NCI-H1092 (cell line): Measurements from ENCODE around the gene VSIG10.
"Not testable (repeated sequence)": the region's sequence is repeated elsewhere in the genome, so short reads cannot be mapped to it uniquely, and the experiment has no call there.

ENCODE experiments used
- DNase-seq: peaks from one replicate; lab custom pipeline; 2025; lab: John Stamatoyannopoulos, UW

Gene VSIG10

GRCh38 chr12:118107694-118108093, 3.9 kb upstream of the VSIG10 start:
- DNase-seq = no peak

DNA sequence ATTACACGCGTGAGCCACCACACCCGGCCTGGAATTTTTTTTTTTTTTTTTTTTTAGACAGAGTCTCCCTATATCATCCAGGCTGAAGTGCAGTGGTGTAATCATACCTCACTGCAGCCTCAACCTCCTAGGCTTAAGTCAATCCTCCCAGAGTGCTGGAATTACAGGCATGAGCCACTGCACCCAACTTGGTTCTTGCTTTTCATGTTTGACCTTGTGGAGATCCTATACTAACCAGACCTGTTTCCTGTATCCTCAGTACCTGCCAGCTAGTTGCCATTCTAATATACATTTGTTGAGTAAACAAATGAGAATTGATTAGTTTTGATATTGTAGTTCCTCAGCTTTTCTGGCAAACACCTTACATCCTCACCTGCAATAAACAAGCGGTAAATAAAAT, 3.2 kb upstream of the VSIG10 start:
- no peak for DNase-seq

- DNase-seq = no peak
Measured at GRCh38 chr12:118103201-118103600, 610 bp downstream of the VSIG10 start.

GRCh38 chr12:118102609-118103008, 1.2 kb downstream of the VSIG10 start:
- DNase-seq = no peak

GRCh38 chr12:118102070-118102469, 1.7 kb downstream of the VSIG10 start:
- DNase-seq = no peak

GRCh38 chr12:118101051-118101450, 2.8 kb downstream of the VSIG10 start:
- no peak for DNase-seq

DNA sequence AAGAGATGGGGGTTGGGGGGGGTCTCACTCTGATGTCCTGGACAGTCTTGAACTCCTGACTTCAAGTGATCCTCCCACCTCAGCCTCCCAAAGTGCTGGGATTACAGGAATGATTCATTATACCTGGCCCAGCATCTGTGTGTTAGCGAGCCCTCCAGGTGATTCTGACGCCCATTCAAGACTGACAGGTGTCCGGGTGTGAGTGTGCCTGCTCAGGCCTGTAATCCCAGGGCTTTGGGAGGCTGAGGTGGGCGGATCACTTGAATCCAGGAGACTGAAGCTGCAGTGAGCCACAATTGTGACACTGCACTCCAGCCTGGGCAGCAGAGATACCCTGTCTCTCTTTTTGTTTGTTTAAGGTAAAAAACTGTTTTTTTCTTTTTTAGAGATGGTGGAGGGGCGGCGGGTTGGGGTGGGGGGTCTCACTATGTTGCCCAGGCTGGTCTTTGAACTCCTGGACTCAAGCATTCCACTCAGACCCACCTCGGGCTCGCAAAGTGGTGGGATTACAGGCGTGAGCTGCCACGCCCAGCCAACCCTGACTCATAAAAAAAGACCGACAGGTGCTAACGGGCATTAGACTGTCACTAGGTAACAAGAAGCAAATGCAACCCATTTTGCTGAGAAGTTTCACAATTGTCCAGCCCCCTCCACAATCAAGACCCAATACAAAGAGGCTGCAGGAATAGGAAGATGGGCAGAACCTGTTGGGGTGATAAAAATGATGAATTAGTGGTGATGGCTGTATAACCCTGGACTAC, 4.7 kb downstream of the VSIG10 start:
- DNase-seq = no peak

GRCh38 chr12:118098401-118098800, 5.4 kb downstream of the VSIG10 start:
- no peak for DNase-seq

DNA sequence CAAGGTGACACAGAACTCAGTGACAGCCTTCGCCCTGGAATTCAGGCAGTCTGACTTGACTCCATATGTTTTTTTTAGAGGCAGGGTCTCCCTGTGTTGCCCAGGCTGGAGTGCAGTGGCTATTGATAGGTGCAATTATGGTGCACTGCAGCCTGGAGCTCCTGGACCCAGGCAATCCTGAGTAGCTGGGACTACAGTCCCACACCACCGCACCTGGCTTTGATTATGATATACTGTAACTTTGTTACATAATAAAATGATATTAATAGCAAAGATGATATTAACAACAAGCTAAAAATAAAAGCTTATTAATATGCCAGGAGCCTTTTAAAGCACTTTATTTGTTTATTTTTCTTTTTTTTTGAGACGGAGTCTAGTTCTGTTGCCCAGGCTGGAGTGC, 9.8 kb downstream of the VSIG10 start:
- DNase-seq = no peak

DNA sequence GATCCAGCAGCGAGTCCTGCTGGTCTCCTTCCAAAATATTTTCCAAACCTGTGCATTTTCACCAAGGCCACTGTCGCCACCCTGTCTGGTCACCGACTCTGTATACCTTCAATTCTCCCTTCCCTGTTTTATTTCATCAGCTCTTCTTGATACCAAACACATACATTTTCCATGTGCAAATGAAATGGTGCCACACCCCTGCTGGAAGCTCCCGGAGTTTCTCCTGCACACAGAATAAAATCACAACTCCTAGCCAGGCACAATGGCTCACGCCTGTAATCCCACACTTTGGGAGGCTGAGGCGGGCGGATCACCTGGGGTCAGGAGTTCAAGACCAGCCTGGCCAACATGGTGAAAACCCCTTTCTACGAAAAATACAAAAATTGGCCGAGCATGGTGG, 14.0 kb downstream of the VSIG10 start:
- DNase-seq = no peak

- no peak for DNase-seq
Measured at GRCh38 chr12:118082161-118082560, 21.6 kb downstream of the VSIG10 start.

GRCh38 chr12:118081521-118081920, 22.3 kb downstream of the VSIG10 start:
- not testable (repeated sequence) for DNase-seq

DNA sequence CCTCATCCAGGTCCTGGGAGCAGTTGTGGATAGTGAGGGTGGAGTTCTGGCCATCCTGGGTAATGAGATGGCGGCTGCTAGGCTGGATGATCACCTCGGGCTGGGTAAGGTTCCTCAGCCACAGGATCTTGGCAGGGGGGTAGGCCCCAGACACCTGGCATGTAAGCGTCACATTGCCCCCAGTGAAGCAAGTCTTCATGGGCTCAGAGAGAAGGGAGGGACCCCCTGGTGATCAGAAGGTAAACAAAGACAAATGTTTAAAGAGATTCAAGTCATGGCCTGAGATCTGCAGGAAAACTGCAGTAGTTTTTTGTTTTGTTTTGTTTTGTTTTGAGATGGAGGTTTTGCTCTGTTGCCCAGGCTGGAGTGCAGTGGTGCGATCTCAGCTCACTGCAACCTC, 30.0 kb downstream of the VSIG10 start:
- no peak for DNase-seq

DNA sequence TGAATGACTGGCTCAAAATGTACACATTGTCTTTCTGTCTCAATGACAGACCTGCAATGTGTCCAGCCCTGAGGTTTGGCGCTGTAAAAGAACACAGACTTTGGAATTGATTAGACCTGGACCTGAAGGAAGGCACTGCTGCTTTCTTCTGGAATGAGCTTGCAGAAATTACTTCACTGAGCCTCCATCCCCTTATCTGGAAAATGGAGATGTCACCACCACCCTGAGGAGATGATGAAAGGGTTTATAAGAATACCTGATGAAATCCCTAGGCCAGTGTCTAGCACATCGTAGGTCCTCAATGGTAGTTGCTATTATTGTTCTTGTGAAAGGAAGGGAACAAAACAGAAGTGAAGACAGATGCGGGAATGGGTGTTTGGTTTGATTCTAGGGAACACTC, 33.2 kb downstream of the VSIG10 start:
- no peak for DNase-seq

DNA sequence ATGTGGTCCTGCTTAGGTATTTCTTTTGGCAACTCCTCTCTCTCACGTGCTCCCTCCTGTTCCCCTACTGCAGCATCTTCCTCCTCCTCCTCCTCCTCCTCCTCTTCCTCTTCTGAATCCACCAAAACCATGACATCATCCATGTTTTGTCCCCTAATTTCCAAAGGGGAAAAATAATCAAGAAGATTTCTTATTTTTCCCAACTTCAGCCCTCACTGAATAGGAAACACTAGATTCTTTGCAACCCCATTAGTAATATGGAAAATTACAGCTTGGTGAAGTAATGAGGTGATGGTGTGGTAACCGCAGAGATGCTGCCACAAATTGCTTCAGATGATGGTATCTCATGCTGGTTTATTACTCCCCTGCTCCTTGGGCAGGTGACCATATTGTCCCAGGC, 35.4 kb downstream of the VSIG10 start:
- DNase-seq = no peak

DNA sequence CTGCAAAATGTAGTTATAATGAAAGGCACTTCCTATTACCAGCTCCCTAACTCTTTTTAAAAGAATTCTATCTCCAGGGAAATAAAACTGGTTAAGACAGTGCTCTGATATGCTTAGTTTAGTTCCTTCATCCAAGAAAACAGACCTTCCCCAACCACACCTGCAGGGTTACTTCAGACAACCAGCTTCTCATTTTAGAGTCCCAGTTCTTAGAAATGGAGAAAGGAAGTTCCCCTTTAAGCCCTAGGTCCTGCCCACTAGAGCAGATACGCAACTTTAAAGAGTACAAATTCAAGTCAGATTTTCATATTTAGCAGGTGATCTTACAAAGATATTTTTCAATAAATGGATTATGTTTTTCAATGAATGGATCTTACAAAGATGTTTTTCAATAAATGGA, 38.4 kb downstream of the VSIG10 start:
- DNase-seq = no peak

- no peak for DNase-seq
Measured at GRCh38 chr12:118064608-118065007, 39.2 kb downstream of the VSIG10 start.

DNA sequence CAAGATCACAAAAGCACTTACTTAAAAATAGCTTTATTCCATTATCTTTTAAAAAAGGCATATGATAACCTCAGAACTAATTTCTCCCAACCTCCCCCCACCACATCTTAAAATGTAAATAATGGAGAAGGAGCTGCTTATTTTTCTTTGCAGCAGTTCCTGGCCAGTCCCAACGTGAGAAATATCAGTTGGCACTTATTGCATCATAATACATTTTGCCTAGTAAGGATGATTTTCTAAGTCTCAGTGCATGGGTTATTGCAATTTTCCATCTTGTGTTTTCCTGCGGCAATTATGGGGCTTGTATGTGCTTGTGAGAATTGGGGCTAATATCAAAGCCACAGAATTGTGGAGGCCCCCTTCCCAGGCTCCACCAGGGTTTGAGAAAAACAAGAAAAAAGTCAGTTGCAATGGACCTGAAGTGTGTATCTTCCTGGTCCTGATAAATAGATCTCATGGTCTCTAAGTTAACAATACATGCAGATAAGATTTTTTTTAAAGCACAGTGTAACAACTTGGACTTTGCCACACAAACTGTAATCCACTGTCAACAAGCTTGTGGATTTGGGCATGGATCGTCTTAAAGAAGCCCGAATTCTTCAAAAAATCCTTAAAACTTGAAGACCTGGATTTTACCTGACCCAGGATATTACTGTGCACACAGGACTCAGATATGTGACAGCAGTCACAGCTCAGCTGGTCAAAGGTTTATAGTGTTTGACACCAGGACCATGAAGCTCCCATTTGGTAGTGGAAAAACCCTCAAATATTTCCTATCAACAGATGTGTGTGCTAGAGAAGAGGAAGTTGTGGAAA, 40.0 kb downstream of the VSIG10 start:
- DNase-seq = no peak

GRCh38 chr12:118061873-118062843, 41.7 kb downstream of the VSIG10 start:
- DNase-seq = no peak

DNA sequence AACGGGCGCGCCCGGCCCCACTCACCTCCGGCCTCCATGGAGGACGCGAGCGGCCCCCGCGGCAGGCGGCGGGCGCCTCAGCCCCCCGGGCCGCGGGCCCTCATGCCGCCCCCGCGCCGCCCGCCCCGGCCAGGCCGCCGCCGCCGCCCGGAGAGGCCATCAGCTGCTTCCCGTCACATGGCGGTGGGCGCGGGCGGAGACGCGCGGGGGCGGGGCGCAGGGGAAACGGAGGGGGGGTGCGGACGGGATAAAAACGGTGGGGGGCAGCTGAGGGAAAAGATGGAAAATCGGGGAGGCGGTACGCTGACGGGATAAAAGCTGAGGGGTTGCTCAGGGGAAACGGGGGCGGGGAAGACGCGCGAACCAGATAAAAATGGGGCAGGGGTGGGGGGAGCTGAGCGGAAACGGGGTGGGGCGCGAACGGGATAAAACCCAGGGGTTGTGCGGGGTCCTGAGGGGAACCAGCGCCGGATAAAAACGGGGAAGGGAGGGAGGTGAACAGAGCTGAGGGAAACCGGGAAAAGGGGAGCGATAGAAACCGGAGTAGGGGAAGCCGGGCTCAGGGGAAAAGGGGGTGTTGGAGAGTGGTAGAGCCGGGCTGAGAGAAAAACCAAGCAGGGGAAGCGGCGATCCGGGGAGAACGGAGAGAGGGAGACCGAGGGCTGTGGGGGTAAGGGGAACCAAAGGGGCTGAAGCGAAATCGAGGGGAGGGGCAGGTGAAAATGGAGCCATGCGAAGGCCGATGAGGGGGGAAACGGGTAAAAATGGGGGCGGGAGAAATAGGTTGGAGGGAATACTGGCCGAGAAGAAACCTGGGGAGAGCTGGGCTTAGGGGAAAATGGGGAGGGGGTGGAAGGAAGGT, 42.6 kb downstream of the VSIG10 start, which contains the start of gene WSB2:
Gene WSB2, minus strand, starts transcription at position 169 of the 862 bp plus-strand sequence. Its CDS starts 131 bp downstream, at position 38.
- peak; percentile 58 for DNase-seq
